Stimulated activated CD4-positive, alpha-beta T cell treated with anti-CD3 and anti-CD28 coated beads, Interleukin-1b, Interleukin-23, amount 100 ng/mL, for 24 hours (primary cell): Measurements from ENCODE around the gene NHERF2.

Source experiments
- DNase-seq, 4 experiments: peaks; one replicate each; pipeline ENCODE4 v3.0.0-alpha.2; 2020; ENCODE audit warnings: low read depth in 4 of 4, low spot score in 1 of 4

NHERF2 gene

DNA sequence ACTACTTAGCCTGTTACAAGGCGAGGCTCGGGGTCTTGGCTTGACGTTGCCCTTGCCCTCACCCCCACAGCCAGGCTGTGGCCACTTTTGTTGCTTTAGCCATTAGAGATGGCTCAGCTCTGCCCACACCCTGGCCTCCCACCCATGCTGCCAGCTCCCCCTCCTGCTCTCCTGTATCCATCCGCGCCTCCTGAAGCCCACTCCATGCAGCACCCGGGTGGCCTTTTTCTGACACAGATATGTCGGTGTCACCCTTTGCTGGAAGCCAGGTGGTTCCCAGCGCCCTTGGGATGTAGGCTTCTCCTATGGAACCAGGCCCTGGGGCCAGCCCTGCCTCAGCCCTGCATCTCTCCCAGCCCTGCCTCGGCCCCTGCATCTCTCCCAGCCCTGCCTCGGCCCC, 30.7 kb downstream of the NHERF2 start:
- no peak for DNase-seq

DNA sequence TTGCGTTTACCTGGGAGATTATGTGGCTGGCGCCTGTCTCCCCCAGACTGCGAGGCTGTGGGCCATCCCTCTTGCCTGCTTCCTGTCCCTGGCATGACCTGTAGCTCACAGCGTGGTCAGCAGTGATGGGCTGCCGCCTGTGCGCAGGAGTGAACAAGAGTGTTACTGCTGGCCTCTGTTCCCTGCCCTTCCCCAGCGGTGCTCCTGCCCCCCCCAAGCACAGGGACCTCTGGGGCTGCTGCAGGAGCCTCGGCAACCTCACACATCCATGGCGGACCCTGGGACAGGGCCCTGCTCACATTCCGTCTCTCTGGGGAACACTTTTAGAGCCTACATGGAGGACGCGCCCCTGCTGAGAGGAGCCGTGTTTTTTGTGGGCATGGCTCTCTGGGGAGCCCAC, 31.7 kb downstream of the NHERF2 start:
- DNase-seq: no peak

DNA sequence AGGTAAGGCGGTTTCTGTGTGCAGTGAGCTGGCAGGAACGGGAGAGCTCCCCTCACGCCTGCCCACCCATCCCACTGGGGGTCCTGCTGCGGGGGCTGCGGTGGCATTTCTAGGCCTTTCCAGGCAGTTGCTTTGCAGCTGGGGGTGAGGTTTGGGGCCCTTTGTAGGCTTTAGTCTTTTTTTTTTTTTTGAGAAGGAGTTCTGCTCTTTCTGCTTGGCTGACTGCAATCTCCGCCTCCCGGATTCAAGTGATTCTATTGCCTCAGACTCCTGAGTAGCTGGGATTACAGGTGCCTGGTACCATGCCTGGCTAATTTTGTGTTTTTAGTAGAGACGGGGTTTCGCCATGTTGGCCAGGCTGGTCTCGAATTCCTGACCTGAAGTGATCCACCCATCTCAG, 32.2 kb downstream of the NHERF2 start:
- DNase-seq: no peak

DNA sequence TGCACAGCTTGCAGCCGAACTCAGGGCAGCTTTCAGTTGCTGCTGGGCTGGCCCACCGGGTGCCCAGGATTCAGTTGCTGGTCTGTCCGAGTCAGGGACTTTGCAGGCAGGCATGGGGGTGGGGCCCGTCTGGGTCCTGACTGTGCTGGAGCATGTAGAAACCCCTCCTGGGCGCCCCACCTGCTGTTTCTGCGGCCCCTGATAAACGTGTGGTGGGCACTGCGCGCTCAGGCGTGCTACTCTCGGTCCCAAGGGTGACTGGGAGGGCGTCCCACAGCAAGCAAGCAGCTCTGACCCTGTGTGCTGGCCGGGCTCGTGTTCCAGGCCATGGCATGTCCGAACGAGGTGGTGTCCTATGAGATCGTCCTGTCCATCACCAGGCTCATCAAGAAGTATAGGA, 33.6 kb downstream of the NHERF2 start:
- DNase-seq: no peak

DNA sequence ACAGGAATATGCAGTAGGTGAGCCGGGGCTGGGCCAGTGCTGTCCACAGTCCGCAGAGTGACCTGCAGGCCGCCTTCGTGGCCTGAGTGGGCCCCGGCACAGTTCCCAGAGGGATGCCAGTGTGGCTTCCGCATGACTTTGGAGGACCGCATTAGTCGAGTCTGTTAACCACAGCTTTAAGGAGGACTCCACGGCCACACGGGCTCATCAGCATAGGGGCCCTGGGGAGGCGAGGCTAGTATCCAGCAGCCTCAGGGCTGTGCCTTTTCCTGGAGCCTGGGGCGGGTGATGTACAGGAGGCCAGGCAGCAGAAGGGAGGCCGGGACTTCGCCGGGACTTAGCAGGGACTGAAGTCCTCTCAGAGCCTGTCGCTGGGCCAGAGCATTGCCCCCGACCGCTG, 34.3 kb downstream of the NHERF2 start:
- DNase-seq: no peak

DNA sequence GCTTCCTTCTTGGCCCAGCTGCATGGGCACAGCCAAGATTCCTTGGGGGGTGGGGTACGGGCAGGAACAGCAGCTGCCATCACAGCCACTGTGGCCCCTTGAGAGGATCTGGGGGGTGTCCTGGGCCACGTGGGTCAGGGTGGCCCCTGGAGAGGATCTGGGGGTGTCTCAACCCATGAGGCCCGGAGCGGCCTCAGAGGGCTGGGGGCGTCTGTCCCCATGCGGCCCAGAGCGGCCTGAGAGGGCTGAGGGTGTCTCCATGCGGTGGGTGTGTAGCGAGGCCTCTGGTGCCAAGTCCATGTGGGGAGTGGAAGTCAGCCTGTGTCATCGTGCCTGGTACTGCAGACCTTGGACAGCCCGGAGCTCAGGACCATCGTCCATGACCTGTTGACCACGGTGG, 34.8 kb downstream of the NHERF2 start:
- DNase-seq: no peak

DNA sequence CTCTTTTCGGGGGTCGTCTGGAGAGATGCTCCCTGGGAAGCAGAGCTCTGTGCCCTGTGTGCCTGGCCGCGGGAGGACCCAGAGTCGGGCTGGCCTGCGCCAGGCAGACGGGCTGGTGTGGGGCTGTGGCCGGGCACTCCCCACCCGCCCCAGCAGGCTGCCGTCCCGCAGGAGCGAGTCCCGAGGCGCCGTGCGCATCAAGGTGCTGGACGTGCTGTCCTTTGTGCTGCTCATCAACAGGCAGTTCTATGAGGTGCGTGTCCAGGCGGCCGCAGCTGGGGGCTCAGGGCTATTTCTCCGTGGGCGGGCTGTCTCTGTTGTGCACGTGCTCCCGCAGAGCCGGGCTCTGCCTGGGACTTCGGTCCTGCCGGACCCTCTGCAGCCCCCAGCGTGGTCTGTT, 36.1 kb downstream of the NHERF2 start:
- DNase-seq: no peak

DNA sequence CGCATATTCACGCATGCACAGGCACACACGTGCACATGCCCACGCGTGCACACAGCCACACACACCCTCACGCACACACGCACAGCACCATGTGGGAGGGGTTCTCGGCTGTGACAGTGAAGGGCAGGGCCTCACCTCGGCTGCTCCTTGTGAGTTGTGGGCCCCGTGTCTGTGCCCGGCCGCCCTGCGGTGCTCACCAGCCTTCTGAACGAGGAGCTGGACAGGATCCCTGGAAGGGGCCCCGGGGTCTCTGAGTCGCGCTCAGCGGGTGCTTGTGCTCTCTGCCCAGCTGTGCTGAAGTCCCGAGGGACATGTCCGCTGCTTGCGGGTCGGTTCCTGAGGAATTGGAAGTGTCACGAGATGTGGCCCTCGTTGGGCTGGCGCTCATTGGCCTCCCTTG, 37.2 kb downstream of the NHERF2 start:
- DNase-seq: no peak

DNA sequence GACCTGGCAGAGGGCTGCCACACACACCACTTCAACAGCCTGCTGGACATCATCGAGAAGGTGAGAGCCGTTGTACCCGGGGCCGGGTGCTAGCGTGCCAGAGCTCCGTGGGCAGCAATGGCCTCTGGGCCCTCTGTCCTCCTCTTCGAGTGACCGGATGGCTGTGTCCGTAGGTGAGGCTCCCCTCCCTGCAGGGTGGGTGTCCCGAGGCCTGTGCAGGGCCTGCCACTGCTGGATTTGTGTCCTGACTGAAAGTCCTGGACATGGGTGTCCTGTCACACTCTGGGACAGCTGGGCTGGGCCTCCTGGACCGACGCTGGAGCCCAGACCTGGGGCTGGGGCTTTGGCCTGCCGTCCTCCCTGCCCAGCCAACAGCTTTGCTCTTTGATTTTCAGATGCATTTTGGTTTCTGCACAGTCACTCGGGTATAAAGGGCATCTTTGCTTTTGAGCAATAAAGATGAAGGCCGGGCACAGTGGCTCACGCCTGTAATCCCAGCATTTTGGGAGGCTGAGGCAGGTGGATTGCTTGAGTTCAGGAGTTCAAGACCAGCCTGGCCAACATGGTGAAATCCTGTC, 37.8 kb downstream of the NHERF2 start:
- DNase-seq: no peak

DNA sequence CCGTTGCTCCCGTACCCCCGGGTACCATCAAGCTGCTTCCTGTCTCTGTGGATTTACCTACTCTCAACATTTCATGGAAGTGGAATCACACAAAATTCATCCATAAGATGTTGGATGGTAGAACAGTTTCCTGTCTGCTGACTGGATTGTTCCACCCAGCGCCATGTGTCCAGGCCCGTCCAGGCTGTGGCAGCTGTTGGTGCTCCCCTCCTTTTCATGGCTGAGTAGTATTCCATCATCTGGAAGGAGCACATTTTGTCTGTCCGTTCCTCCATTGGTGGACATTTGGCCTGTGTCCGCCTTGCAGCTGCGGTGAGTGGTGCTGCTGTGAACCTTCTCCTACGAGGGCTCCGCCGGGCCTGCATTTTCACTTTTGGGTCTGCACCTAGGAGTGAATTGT, 39.4 kb downstream of the NHERF2 start:
- no peak for DNase-seq

DNA sequence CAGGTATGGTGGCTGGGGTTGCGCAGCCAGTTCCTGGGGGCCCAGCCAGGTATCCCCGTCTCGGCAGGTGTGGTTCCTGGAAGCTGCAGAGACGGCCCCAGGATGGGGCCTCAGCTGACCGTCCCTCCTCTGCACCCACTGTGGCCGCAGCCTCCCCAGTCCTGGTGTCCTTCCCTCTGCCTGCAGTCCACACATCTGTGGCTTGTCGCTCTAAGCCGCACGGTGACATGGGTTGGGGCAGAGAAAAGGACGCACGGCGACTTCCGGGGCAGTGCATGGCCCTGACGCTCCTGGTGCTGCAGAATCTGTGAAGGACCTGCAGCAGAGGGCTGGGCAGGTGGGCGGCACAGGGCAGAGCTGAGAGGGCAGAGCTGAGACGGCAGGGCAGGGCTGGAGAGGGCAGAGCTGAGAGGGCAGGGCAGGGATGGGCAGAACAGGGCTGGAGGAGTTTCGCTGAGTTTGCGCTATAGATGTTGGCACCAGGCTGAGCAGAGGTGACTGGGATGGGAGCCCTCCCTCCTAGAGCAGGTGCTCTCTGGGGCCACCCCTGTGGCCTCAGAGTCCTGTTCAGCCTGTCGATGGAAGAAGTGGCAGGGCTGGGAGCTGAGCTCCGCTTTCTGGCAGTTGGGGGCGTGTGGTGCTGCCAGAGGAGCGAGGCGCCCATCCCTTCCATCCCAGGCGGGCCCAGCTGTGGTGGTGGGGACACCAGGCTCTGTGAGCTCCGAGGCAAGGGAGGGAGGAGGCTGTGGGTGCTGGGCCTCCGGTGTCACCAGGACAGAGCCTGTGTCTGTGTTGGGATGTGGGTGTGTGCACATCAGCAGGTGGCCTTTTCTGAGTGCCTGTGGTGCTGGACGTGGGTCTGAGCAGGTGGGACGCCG, 44.1 kb downstream of the NHERF2 start:
- no peak for DNase-seq

DNA sequence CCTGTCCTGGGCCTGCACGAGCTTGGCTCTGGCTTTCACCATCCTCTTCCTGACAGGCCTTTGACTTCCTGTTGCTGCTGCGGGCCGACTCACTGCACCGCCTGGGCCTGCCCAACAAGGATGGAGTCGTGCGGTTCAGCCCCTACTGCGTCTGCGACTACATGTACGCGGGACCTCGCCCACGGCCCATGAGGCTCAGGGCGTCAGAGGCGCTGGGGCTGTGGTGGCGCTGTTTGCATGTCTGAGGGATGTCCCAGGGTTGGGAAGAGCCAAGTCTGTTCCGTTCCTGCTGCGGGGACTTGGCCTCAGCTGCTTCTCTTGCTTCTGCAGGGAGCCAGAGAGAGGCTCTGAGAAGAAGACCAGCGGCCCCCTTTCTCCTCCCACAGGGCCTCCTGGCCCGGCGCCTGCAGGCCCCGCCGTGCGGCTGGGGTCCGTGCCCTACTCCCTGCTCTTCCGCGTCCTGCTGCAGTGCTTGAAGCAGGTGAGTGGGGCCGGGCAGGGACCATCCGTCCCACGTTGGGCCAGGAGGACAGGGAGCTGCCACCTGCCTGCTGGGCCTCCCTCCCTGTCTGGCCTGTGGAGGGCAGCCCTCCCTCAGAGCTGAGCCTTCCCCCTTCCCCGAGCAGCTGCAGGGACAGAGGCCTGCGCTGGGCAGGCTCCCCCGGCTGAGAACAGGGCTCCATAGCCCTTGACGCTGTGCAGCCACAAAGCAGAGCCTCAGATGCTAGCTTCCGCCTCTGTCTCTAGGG, 44.9 kb downstream of the NHERF2 start:
- DNase-seq: no peak

DNA sequence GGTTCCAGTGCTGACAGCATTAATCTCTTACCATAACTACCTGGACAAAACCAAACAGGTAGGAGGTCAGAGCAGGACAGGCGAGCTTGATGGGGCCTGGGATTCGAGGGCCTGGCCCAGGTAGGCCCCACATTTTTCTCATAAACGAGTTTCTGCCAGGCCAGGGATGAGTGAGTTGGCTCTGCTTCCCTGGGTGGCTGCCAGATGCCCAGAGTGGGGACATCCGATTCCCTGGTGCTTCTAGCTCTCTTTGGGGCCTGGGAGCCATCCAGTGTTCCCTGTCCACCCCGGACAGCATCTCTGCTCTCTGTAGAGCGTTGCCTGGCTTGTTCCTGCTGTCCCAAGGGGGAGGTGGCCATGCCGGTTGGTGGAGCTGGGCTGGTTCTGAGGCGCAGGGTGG, 46.2 kb downstream of the NHERF2 start:
- DNase-seq: no peak

DNA sequence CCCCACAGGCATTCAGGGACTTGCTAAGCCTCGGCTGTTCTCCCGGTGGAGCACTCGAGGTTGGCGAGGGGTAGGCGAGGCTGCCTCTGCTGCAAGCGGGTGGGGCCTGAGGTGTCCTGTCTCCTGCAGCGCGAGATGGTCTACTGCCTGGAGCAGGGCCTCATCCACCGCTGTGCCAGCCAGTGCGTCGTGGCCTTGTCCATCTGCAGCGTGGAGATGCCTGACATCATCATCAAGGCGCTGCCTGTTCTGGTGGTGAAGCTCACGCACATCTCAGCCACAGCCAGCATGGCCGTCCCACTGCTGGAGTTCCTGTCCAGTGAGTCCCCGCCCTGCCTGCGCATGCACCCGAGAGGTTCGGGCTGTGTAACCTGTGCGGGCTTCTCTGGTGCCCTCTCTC, 47.4 kb downstream of the NHERF2 start:
- no peak for DNase-seq

DNA sequence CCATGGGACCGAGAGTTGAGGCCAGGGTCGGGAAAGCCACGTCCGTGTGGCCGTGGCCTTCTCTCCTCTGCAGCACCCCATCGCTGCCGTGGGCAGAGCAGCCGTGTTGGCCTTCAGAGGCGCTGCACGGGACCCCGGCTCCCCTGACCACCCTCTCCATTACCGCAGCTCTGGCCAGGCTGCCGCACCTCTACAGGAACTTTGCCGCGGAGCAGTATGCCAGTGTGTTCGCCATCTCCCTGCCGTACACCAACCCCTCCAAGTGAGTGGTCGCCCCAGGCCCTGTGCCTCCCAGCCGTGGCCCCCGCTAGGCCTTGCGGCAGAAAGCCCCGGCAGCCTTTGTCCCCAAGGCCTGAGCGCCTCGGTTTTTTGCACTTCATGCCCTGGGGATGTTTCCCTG, 48.9 kb downstream of the NHERF2 start:
- no peak for DNase-seq

DNA sequence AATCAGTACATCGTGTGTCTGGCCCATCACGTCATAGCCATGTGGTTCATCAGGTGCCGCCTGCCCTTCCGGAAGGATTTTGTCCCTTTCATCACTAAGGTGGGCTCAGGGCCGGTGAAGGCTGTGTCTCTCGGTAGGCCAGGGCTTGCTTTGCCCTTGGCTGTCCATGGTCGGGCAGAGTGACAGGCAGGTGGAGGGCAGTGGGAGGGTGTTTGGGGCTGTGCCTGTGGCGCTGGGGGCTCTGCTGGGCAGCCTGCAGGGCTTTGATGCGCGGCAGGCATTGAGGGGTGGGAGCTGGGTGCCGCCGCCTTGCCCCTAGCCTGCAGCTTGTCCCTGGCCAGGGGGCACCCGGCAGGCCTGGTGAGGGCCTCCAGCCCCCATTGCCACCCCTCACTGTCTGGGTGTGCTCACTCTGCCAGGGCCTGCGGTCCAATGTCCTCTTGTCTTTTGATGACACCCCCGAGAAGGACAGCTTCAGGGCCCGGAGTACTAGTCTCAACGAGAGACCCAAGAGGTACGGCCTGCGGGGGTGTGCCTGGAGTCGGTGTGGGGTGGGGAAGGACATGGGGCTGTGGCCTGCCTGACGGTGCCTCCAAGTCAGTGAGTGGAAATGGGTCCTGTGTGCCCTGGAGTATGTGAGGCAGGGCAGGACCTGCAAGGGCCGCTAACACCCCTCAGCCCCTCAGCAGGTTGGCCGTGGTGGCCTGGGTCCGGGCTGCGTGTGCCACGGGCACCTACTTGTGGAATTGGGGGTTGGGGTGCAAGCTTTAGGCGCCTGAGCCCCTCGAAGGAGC, 49.6 kb downstream of the NHERF2 start:
- no peak for DNase-seq

DNA sequence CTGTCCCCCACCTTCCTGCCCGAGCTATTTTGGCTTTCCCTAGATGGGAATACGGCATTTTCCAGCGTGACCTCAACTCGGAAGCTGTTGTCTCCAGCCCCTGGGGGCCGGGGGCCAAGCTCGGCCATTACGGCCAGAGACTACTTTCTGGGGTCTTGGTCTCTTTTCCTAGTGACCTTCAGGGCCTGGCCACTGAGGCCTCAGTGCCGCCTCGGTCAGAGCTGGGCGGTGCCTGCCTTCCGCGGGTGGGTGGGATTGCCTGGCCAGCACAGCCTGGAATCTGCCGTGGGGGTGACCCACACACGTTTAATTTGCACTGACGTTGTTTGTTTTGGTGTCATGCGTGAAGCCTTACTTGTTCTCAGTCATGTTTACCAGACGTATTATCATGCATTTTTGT, 50.3 kb downstream of the NHERF2 start:
- no peak for DNase-seq

DNA sequence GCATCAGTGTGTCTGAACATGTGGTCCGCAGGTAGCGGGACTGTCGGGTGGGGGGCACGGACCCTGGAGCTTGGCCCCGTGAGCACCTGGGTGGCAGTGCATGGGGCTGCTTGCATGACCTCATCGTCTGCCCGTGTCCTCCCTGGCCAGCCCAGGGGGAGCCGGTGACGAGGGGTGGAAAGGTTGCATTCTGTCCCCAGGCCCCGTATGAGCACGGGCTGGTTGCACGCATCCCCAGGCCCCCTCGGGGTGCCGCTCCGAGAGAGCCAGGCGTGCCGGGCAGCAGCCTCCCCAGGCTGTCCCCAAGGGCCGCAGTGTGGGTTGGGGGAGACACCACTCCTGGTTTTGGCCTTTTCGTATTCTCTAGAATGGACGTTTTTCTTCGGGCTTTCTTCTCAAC, 51.0 kb downstream of the NHERF2 start:
- no peak for DNase-seq

DNA sequence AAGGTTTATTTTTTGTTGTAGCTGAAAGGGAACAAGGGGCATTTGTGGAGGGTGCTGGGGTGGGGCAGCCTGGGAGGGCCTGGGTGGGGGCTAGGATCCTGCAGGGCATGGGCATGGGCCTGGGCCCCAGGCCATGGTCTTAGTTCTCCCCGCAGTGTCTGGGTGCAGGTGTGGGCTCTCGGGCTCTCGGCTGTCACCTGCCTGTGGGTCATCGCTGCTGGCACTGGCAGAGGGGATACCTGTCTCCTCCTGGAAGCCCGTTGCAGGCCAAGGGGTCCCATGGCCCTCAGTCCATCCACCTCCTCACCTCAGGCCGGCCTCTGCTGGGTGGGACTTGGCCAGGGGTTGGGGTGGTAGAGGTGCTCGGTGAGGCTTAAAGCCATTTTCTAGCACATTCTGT, 51.4 kb downstream of the NHERF2 start:
- no peak for DNase-seq

DNA sequence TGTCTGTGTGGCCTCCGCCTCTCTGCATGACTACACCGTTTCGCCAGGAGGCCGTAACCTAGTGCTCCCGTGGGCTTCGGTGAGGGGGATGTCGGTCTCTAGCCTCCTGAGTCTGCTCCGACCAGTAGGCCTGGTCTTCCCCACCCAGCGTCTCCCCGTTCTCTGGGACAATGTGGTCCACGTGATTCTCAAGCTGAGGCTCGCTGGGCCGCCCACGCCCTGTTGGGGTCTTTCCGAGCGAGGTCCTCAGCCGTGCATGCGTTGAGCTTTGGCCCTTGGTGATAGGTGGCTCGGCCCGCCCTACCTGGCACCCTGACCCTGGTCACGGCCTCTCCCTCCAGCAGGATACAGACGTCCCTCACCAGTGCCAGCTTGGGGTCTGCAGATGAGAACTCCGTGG, 52.0 kb downstream of the NHERF2 start:
- DNase-seq: no peak

DNA sequence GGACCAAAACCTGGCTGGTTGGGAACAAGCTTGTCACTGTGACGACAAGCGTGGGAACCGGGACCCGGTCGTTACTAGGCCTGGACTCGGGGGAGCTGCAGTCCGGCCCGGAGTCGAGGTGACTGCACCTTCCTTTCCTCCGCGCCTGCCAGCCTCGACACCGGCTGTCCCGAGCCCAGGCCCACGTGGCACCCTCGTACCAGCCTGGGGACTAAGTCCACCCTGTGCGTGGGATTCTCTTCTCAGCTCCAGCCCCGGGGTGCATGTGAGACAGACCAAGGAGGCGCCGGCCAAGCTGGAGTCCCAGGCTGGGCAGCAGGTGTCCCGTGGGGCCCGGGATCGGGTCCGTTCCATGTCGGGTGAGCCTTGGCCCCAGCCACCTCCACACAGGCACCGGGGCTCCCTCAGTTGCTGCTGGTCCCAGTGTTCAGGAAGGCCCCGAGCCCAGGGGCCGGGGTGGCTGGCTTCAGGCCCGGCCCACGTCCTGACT, 52.7 kb downstream of the NHERF2 start:
- DNase-seq: no peak
